ENCODE data around the gene MKRN3. TPM values are rescaled to one million over a fixed set of nuclear protein-coding genes. Genes with fewer than 3 reads are reported as not detected.
"Not testable (repeated sequence)": the region's sequence is repeated elsewhere in the genome, so short reads cannot be mapped to it uniquely, and the experiment has no call there.

MKRN3 gene
- total RNA-seq, 2 experiments from 2014 or later = 3.3 to 3.8 TPM

DNA sequence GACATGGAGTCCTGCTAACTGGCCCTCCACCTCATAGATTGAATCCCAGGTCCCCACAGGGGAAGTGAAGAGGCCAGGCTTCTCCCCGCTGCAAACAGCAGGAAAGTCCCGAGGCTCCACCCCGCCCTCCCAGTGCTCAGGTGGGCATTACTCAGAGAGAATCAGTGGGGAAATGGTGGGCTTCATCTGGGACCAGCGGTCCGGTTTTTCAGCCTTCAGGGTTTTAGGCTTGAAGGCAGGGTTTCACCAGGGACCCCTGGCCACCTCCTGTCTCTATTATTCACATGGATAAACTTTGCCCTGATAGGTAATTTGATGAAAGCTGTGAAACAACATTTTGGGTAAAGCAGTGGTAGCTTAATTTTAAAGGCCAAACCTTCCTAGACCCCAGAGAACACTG lies 31.3 kb downstream of the MKRN3 start:
- Mint-ChIP-seq H3K36me3 (no peaks in the 10 kb centered on the region), H3K4me3 (no peak overlapping the region), H3K9me3 (no peaks in the 10 kb centered on the region), H3K4me1 (ENCODE audit: low read depth) (no peaks in the 10 kb centered on the region), H3K27ac (no peak overlapping the region), H3K27me3 (no peaks in the 10 kb centered on the region)
- intact Hi-C loops (cut with micrococcal nuclease) = no loop called here
- CTCF ChIA-PET = no interaction called here
- POLR2A ChIA-PET = no interaction called here
- no peak for DNase-seq

GRCh38 chr15:23597278-23597677 lies 31.8 kb downstream of the MKRN3 start:
- H3K4me3 Mint-ChIP-seq; H3K4me1 Mint-ChIP-seq (ENCODE audit: low read depth); H3K27ac Mint-ChIP-seq; intact Hi-C loops (cut with micrococcal nuclease); DNase-seq; CTCF ChIA-PET; H3K27me3 Mint-ChIP-seq; H3K9me3 Mint-ChIP-seq; POLR2A ChIA-PET; H3K36me3 Mint-ChIP-seq: not testable (repeated sequence)

DNA sequence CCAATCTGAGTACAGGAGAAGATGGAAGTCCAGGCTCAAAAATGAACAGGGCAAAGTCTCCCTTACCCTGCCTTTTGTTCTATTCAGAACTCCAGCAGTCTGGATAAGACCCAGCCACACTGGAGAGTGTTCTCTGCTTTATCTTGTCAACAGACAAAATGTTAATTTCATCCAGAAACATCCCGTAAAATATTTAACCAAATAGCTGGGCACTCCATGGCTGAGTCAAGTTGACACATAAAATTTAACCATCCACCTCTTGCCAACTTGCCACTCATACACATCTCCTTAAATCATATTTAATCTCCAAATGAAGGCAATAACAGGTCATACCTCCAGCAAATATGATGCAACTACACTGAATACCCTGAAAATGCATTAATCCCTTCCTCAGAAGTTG lies 33.6 kb downstream of the MKRN3 start:
- ChIA-PET CTCF (interaction anchor here (1.4 kb wide), 1 partner anchor 101 kb away, joined by 3 read pairs; no protein-coding TSS in a partner anchor), POLR2A (no interaction called here)
- intact Hi-C loops (cut with micrococcal nuclease) = no loop called here
- DNase-seq = no peak
- no peaks in the 10 kb centered on the region for H3K9me3 Mint-ChIP-seq
- no peaks in the 10 kb centered on the region for H3K36me3 Mint-ChIP-seq
- no peaks in the 10 kb centered on the region for H3K4me1 Mint-ChIP-seq (ENCODE audit: low read depth)
- H3K27ac Mint-ChIP-seq = no peak overlapping the region
- no peak overlapping the region for H3K4me3 Mint-ChIP-seq
- no peaks in the 10 kb centered on the region for H3K27me3 Mint-ChIP-seq

DNA sequence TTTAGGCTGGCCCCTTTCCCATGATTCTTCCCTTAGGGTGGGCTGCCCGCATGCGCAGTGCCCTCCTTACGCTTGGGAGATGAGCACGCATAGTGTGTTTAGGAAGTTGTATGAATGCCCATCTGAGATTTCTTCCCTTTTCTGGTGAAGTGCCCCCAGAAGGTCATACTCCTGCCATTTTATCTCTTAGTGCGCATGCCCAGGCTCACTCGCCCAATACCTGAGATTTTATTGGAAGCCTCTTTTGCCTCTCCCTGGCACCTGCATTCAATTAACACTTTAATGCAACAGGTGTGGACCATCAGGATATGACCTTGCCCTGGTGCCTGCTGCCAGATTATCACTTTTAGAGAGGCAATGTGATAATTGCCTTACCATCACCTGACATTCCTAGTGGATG lies 36.6 kb downstream of the MKRN3 start:
- Mint-ChIP-seq H3K27me3 (no peaks in the 10 kb centered on the region), H3K9me3 (no peaks in the 10 kb centered on the region), H3K27ac (no peak overlapping the region), H3K4me3 (no peak overlapping the region), H3K36me3 (no peaks in the 10 kb centered on the region), H3K4me1 (ENCODE audit: low read depth) (no peaks in the 10 kb centered on the region)
- intact Hi-C loops (cut with micrococcal nuclease) = no loop called here
- DNase-seq = no peak
- ChIA-PET POLR2A (no interaction called here), CTCF (no interaction called here)

- H3K4me1 Mint-ChIP-seq (ENCODE audit: low read depth) = no peaks in the 10 kb centered on the region
- H3K36me3 Mint-ChIP-seq = no peaks in the 10 kb centered on the region
- ChIA-PET POLR2A (no interaction called here), CTCF (no interaction called here)
- no peak overlapping the region for H3K4me3 Mint-ChIP-seq
- DNase-seq = no peak
- intact Hi-C loops (cut with micrococcal nuclease) = no loop called here
- H3K27ac Mint-ChIP-seq = no peak overlapping the region
- H3K27me3 Mint-ChIP-seq = no peaks in the 10 kb centered on the region
- no peaks in the 10 kb centered on the region for H3K9me3 Mint-ChIP-seq
These were observed 40.8 kb downstream of the MKRN3 start for GRCh38 chr15:23606226-23606625.

DNA sequence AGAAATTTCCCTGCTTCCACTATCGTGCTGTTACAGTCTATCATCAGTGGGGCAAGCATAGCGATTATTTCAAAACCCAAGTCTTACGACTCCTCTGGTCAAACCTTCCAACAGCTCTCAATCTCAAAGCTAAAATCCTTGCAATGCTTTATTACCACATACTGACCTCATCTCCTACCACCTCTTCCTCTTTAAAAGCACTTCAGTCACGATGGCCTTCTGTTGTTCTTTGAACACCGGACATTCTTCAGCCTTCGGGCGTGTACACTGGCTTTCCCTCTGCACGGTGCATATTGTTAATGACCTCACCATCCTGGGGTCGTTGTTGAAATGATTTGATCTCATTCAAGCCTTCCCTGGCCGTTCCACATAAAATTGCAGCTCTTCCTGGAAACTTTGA lies 51.1 kb downstream of the MKRN3 start:
- intact Hi-C loops (cut with micrococcal nuclease) = no loop called here
- H3K27me3 Mint-ChIP-seq = no peaks in the 10 kb centered on the region
- H3K4me1 Mint-ChIP-seq (ENCODE audit: low read depth) = no peaks in the 10 kb centered on the region
- H3K27ac Mint-ChIP-seq = no peak overlapping the region
- ChIA-PET CTCF (interaction anchor here (0.7 kb wide), 1 partner anchor 119 kb away, joined by 3 read pairs; no protein-coding TSS in a partner anchor), POLR2A (no interaction called here)
- no peaks in the 10 kb centered on the region for H3K36me3 Mint-ChIP-seq
- peaks cover 5% of the 10 kb centered on the region for H3K9me3 Mint-ChIP-seq
- no peak overlapping the region for H3K4me3 Mint-ChIP-seq
- no peak for DNase-seq

Small RNA genes lying within 50 kb of the gene (microRNA-seq; reads per million reads assigned to microRNA genes)
- not detected for gene MIR4508 (ENCODE audit: borderline microRNAs expressed, borderline number of aligned reads, borderline replicate concordance)

Other genes starting within 250 kb of the MKRN3 start
- gene GOLGA6L26, start 231.5 kb upstream of the MKRN3 start, total RNA-seq = not detected
- gene GOLGA8S, start 210.9 kb upstream of the MKRN3 start, total RNA-seq = under 1 TPM in 1 of 2 experiments, not detected in 1; 0.05 TPM
- not detected for gene GOLGA6L2, start 118.4 kb upstream of the MKRN3 start, total RNA-seq
- gene MAGEL2, start 82.2 kb downstream of the MKRN3 start, total RNA-seq = not detected
- 1 to 10 TPM; 1.3 TPM for gene NDN, start 121.6 kb downstream of the MKRN3 start, total RNA-seq